ENCODE measurements around the gene TRIM29. TPM values are rescaled to one million over a fixed set of nuclear protein-coding genes. Genes with fewer than 3 reads are reported as not detected.

The TRIM29 gene
- total and polyA plus RNA-seq, 9 donors, result 0.11 to 5.9 (median 1.4) TPM; not detected in 1

DNA sequence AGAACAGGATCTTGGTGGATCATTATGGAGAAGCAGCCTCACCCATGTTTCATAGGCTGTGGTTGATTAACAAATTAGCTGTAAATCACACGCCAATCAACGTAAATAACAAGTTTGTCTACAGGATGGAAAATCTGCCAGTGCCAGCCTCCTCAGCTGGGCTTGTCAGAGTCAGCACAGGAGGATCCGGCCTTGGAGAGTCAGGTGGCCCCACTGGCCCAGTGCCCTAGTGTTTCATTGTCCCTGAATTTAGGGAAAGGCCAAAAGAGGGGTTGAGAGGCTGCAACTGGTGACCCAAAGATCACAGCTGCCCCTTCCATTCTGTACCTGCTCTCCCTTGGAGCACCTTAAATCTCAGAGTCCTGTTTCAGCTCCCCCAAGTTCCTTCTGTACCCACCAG lies 42.4 kb downstream of the TRIM29 start:
- Histone ChIP-seq H3K36me3 (no peaks in the 10 kb centered on the region), H3K9me3 (no peaks in the 10 kb centered on the region), H3K4me1 (ENCODE audit: insufficient read depth) (no peaks in the 10 kb centered on the region), H3K27ac (no peak overlapping the region), H3K4me3 (no peak overlapping the region), H3K27me3 (no peaks in the 10 kb centered on the region)
- no peak for DNase-seq
- intact Hi-C loops (cut with DNase I), result no loop called here
- TF ChIP-seq CTCF (IDR thresholded peaks at IDR 0.05) (no peak), EP300 (IDR thresholded peaks at IDR 0.05) (no peak), POLR2A (IDR thresholded peaks at IDR 0.05) (no peak)
- 78 to 96% (median 79%) methylated on average over 3 of the region's 3 CpGs for WGBS, 3 donors

- Histone ChIP-seq H3K27ac (no peak overlapping the region), H3K9me3 (no peaks in the 10 kb centered on the region), H3K36me3 (no peaks in the 10 kb centered on the region), H3K27me3 (no peaks in the 10 kb centered on the region), H3K4me1 (ENCODE audit: insufficient read depth) (no peaks in the 10 kb centered on the region), H3K4me3 (no peak overlapping the region)
- WGBS, 3 donors, result 59 to 75% (median 62%) methylated on average over 5 of the region's 5 CpGs
- no peak for TF ChIP-seq POLR2A (IDR thresholded peaks at IDR 0.05)
- no peak for TF ChIP-seq EP300 (IDR thresholded peaks at IDR 0.05)
- no peak for TF ChIP-seq CTCF (IDR thresholded peaks at IDR 0.05)
- no peak for DNase-seq
- intact Hi-C loops (cut with DNase I), result no loop called here
Observed at GRCh38 chr11:120091701-120092100, 46.2 kb downstream of the TRIM29 start.

DNA sequence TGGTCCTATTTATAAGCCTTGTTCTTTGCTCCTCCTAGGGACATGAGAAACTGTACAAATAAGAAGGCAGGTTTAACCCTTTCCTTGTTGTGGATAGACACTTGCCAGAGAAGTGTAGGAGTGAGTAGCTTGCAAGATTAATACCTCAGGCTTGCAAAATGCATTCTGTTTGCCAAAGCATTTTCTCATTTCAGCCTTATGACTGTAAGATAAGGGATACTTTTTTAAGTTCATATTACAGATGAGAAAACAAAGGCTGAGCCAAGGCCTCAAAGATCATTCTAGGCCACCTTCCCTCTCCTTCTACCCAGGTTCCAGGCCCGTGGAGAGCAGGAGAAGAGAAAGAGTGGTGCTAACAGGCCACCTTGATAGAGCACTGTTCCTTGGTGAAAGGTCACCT lies 46.8 kb downstream of the TRIM29 start:
- 11 to 24% (median 23%) methylated on average over 1 of the region's 1 CpG for WGBS, 3 donors
- Histone ChIP-seq H3K4me3 (no peak overlapping the region), H3K36me3 (no peaks in the 10 kb centered on the region), H3K4me1 (ENCODE audit: insufficient read depth) (no peaks in the 10 kb centered on the region), H3K27ac (no peak overlapping the region), H3K27me3 (no peaks in the 10 kb centered on the region), H3K9me3 (no peaks in the 10 kb centered on the region)
- TF ChIP-seq EP300 (IDR thresholded peaks at IDR 0.05), result no peak
- intact Hi-C loops (cut with DNase I), result no loop called here
- no peak for DNase-seq

DNA sequence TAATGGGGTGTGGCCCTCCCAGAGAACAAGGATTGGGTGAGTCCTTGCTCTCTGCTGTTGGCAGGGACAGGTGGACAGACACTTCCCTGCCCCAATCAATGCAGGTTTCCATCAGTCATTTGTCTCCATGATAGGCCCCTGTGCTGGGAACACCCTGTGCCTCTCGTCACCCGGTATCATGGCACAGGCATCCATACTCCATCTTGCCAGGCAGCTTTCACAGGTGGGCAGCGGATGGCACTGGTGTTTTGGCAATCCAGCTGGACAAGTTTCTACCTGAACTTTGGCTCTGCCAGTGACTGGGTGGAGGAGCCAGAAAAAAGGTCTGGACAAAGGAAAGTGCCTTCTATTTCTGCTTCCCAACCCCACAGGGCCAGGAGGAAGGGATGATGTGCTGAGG lies 47.5 kb downstream of the TRIM29 start:
- Histone ChIP-seq H3K4me1 (ENCODE audit: insufficient read depth) (no peaks in the 10 kb centered on the region), H3K36me3 (no peaks in the 10 kb centered on the region), H3K4me3 (no peak overlapping the region), H3K9me3 (no peaks in the 10 kb centered on the region), H3K27ac (no peak overlapping the region), H3K27me3 (no peaks in the 10 kb centered on the region)
- no peak for TF ChIP-seq CTCF (IDR thresholded peaks at IDR 0.05)
- no peak for TF ChIP-seq EP300 (IDR thresholded peaks at IDR 0.05)
- no peak for TF ChIP-seq POLR2A (IDR thresholded peaks at IDR 0.05)
- WGBS, 3 donors, result 96 to 100% (median 100%) methylated on average over 3 of the region's 3 CpGs
- no peak for DNase-seq
- intact Hi-C loops (cut with DNase I), result no loop called here

DNA sequence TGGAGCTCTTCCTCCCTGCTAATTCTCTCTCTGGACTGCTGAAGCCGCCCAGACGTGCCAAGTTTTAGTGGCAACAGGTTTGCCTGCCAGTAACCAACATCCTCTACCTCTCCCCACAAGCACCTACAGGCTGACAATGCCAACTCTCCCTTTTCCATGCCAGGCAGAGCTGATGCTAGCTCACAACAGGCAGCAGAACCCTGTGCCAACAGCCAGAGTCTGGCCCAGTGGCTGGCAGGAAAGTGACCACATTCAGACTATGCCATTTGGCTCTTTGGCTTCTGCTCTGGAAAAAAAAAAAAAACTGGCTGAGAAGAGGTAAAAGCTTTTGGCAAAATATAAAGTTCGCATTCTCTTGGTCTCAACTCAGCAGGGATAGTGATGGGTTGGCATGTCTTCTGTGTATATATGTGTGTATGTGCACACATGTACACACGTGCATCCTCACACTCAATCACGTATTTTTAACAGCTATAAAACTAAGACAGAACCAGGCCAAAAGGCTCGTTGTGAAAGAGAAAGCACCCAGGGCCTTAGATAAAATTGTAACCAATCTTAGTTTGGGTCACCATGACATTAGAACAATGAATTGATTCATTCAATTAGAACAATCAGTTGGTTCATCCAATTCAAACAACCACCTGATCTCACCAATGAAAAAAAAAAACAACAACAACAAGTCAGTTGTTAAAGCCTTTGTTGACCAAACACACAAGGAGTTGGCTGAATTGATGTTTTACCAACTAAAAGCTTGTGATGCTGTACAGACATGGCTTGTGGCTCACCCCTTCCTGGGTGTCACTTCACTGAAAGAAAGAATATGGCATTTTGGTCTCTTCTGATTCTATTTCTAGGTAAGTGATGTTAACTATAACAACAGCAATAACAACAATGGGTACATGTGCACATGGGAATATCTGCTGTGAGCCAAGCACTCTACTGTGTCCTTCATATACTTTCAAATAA lies 48.6 kb downstream of the TRIM29 start:
- DNase-seq, result no peak

More for the DNA sequence above, 48.6 kb downstream of the TRIM29 start:
- no peaks in the 10 kb centered on the region for H3K36me3 ChIP-seq
- TF ChIP-seq POLR2A (IDR thresholded peaks at IDR 0.05), result no peak
- no peak for TF ChIP-seq CTCF (IDR thresholded peaks at IDR 0.05)
- no peak for TF ChIP-seq EP300 (IDR thresholded peaks at IDR 0.05)
- H3K4me3 ChIP-seq, result no peak overlapping the region
- intact Hi-C loops (cut with DNase I), result no loop called here
- no peaks in the 10 kb centered on the region for H3K27me3 ChIP-seq
- 50 to 61% (median 51%) methylated on average over 6 of the region's 6 CpGs for WGBS, 3 donors
- no peaks in the 10 kb centered on the region for H3K4me1 ChIP-seq (ENCODE audit: insufficient read depth)
- H3K9me3 ChIP-seq, result no peaks in the 10 kb centered on the region
- no peak overlapping the region for H3K27ac ChIP-seq

Data from ovary (tissue), 9 donors.